Heart left ventricle (tissue), 13 donors: Measurements from ENCODE around the gene PEX6.

Source experiments
- POLR2A ChIP-seq, 2 donors: fragments of 450-650 bp; IDR thresholded peaks; one replicate each; pipeline ENCODE4 v1.6.1; 2017; ENCODE audit warnings: antibody characterized with exemption in 2 of 2, mild to moderate bottlenecking in 2 of 2, moderate library complexity in 2 of 2
- TF ChIP-seq, protein P1 (sequence below), 12 donors: fragments of 200-600 bp; sonication (generic) in 4 of 12; IDR thresholded peaks; one replicate each; pipeline versions ENCODE4 v1.5.0 to v1.8.0; 2018 to 2022; ENCODE audit warnings: antibody characterized with exemption in 12 of 12, mild to moderate bottlenecking in 5 of 12
- donor health status: ischemic (EF 13 %, LVEDD 7.1; RV severe dilation, severe dysfunction).
- donor health status: DM: no; HTN: yes; CAD: no.
- donor health status: DM: no; HTN: no; CAD: no.
- donor health status: ischemic (EF 25% LVEDD 6.9; RV normal size, moderate dysfunction).
- donor health status: ischemic (EF 25% LVEDD 5.7; RV mildly dilated, moderate dysfunction).
- donor health status: ischemic (EF 35%, LVEDD 5.7; RV mildly dilated, moderate dysfunction).
- donor health status: nonischemic (EF 11% LVEDD 7.7; RV severe dilation, severe dysfunction).
- donor health status: DM: yes; HTN: yes; CAD: no.
- donor health status: PGD.
- donor health status: ischemic (EF 29% LVEDD 5.4; RV normal size, mild dysfunction).
- donor health status: nonischemic (EF 23%, LVEDD 6.1; RV moderate dilation, normal function).

DNA sequence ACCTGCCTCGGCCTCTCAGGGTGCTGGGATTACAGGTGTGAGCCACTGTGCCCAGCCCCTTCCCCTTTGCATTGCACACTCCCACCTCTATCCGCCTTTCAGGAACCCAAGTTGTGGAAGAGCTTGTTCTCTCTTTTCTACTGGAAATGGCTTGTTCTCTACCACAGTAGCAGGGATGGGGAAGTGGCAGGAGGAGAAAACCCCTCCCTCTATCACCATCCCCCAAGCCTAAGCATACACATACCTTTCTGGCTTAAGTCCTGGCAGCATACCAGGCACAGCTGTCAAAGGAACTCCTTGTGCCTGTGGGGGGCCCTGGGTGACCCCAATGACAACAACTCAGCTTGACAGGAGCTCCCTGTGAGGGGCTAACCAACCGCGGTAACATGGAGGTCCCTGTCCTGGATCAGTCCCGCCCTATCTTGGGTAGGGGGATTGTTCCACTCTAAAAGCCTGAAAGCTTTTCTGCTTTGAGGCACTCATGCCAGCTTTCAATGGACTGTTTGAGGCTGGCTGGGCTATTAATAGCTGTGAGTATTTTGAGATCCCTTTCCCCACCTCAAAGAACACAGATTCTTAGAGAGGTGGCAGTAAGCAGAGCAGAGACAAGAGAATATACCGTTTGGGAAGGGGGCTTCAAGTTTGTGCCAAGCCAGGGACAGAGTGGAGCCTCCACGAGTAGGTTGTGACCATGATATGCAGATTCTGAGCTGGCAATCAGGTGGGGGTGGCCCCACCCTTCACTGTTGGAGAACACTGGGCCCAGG, 37.4 kb upstream of the PEX6 start:
- TF ChIP-seq, protein P1, sequence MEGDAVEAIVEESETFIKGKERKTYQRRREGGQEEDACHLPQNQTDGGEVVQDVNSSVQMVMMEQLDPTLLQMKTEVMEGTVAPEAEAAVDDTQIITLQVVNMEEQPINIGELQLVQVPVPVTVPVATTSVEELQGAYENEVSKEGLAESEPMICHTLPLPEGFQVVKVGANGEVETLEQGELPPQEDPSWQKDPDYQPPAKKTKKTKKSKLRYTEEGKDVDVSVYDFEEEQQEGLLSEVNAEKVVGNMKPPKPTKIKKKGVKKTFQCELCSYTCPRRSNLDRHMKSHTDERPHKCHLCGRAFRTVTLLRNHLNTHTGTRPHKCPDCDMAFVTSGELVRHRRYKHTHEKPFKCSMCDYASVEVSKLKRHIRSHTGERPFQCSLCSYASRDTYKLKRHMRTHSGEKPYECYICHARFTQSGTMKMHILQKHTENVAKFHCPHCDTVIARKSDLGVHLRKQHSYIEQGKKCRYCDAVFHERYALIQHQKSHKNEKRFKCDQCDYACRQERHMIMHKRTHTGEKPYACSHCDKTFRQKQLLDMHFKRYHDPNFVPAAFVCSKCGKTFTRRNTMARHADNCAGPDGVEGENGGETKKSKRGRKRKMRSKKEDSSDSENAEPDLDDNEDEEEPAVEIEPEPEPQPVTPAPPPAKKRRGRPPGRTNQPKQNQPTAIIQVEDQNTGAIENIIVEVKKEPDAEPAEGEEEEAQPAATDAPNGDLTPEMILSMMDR (IDR thresholded peaks at IDR 0.05) = no peak
- no peak for TF ChIP-seq POLR2A (IDR thresholded peaks at IDR 0.05)
